ENCODE measurements around the gene DEFB131B. TPM values are rescaled to one million over a fixed set of nuclear protein-coding genes. Genes with fewer than 3 reads are reported as not detected.
"Not testable (repeated sequence)": the region's sequence is repeated elsewhere in the genome, so short reads cannot be mapped to it uniquely, and the experiment has no call there.

Gene DEFB131B
- total RNA-seq, 1 donor from 2014 or later: not detected

GRCh38 chr11:71870661-71871060, 7.6 kb upstream of the DEFB131B start:
- H3K27me3 Mint-ChIP-seq (ENCODE audit: low read depth); H3K27ac Mint-ChIP-seq; H3K9me3 Mint-ChIP-seq; intact Hi-C loops (cut with micrococcal nuclease); H3K4me1 Mint-ChIP-seq (ENCODE audit: low read depth); DNase-seq (ENCODE audit: low spot score); H3K4me3 Mint-ChIP-seq (ENCODE audit: low read depth); H3K36me3 Mint-ChIP-seq (ENCODE audit: low read depth): not testable (repeated sequence)

- DNase-seq (ENCODE audit: low spot score); H3K4me1 Mint-ChIP-seq (ENCODE audit: low read depth); H3K9me3 Mint-ChIP-seq; intact Hi-C loops (cut with micrococcal nuclease); H3K4me3 Mint-ChIP-seq (ENCODE audit: low read depth); H3K27me3 Mint-ChIP-seq (ENCODE audit: low read depth); H3K27ac Mint-ChIP-seq: not testable (repeated sequence)
- peaks cover 18% of the 10 kb centered on the region for H3K36me3 Mint-ChIP-seq (ENCODE audit: low read depth)
These were observed 2.0 kb upstream of the DEFB131B start for GRCh38 chr11:71876262-71876661.

GRCh38 chr11:71885806-71886205, 7.6 kb downstream of the DEFB131B start:
- H3K36me3 Mint-ChIP-seq (ENCODE audit: low read depth); H3K4me1 Mint-ChIP-seq (ENCODE audit: low read depth); H3K27ac Mint-ChIP-seq; H3K9me3 Mint-ChIP-seq; H3K4me3 Mint-ChIP-seq (ENCODE audit: low read depth); H3K27me3 Mint-ChIP-seq (ENCODE audit: low read depth); intact Hi-C loops (cut with micrococcal nuclease); DNase-seq (ENCODE audit: low spot score): not testable (repeated sequence)

GRCh38 chr11:71888335-71889010, 10.2 kb downstream of the DEFB131B start:
- H3K9me3 Mint-ChIP-seq; H3K36me3 Mint-ChIP-seq (ENCODE audit: low read depth); intact Hi-C loops (cut with micrococcal nuclease); H3K4me1 Mint-ChIP-seq (ENCODE audit: low read depth); DNase-seq (ENCODE audit: low spot score); H3K27ac Mint-ChIP-seq; H3K27me3 Mint-ChIP-seq (ENCODE audit: low read depth); H3K4me3 Mint-ChIP-seq (ENCODE audit: low read depth): not testable (repeated sequence)

GRCh38 chr11:71889181-71889872, 11.1 kb downstream of the DEFB131B start:
- H3K4me3 Mint-ChIP-seq (ENCODE audit: low read depth); H3K4me1 Mint-ChIP-seq (ENCODE audit: low read depth); H3K36me3 Mint-ChIP-seq (ENCODE audit: low read depth); intact Hi-C loops (cut with micrococcal nuclease); H3K27ac Mint-ChIP-seq; H3K9me3 Mint-ChIP-seq; DNase-seq (ENCODE audit: low spot score); H3K27me3 Mint-ChIP-seq (ENCODE audit: low read depth): not testable (repeated sequence)

- DNase-seq (ENCODE audit: low spot score): no peak
- H3K4me3 Mint-ChIP-seq (ENCODE audit: low read depth): no peak overlapping the region
These were observed 17.7 kb downstream of the DEFB131B start for GRCh38 chr11:71895961-71896360.

GRCh38 chr11:71901137-71901536, 22.9 kb downstream of the DEFB131B start:
- H3K27me3 Mint-ChIP-seq (ENCODE audit: low read depth); H3K9me3 Mint-ChIP-seq; intact Hi-C loops (cut with micrococcal nuclease); H3K4me1 Mint-ChIP-seq (ENCODE audit: low read depth); H3K27ac Mint-ChIP-seq; DNase-seq (ENCODE audit: low spot score); H3K4me3 Mint-ChIP-seq (ENCODE audit: low read depth): not testable (repeated sequence)
- peaks cover 20% of the 10 kb centered on the region for H3K36me3 Mint-ChIP-seq (ENCODE audit: low read depth)

More at GRCh38 chr11:71895961-71896360, 17.7 kb downstream of the DEFB131B start:
- Mint-ChIP-seq H3K4me1 (ENCODE audit: low read depth) (no peaks in the 10 kb centered on the region), H3K9me3 (no peaks in the 10 kb centered on the region), H3K36me3 (ENCODE audit: low read depth) (peaks cover 24% of the 10 kb centered on the region), H3K27ac (no peak overlapping the region), H3K27me3 (ENCODE audit: low read depth) (no peaks in the 10 kb centered on the region)
- intact Hi-C loops (cut with micrococcal nuclease): no loop called here

- Mint-ChIP-seq H3K9me3 (no peaks in the 10 kb centered on the region), H3K36me3 (ENCODE audit: low read depth) (peaks cover 36% of the 10 kb centered on the region), H3K27ac (no peak overlapping the region), H3K4me1 (ENCODE audit: low read depth) (peaks cover 14% of the 10 kb centered on the region), H3K27me3 (ENCODE audit: low read depth) (no peaks in the 10 kb centered on the region), H3K4me3 (ENCODE audit: low read depth) (no peak overlapping the region)
- no peak for DNase-seq (ENCODE audit: low spot score)
- intact Hi-C loops (cut with micrococcal nuclease): no loop called here
These were observed 30.0 kb downstream of the DEFB131B start for GRCh38 chr11:71908218-71908617.

- Mint-ChIP-seq H3K36me3 (ENCODE audit: low read depth) (peaks cover 49% of the 10 kb centered on the region), H3K27ac (peak overlapping the region; percentile 65), H3K4me1 (ENCODE audit: low read depth) (peaks cover 33% of the 10 kb centered on the region)
- H3K9me3 Mint-ChIP-seq; H3K27me3 Mint-ChIP-seq (ENCODE audit: low read depth); H3K4me3 Mint-ChIP-seq (ENCODE audit: low read depth); intact Hi-C loops (cut with micrococcal nuclease); DNase-seq (ENCODE audit: low spot score): not testable (repeated sequence)
These were observed 32.5 kb downstream of the DEFB131B start for GRCh38 chr11:71910775-71911174.

GRCh38 chr11:71911321-71911985, 33.2 kb downstream of the DEFB131B start:
- DNase-seq (ENCODE audit: low spot score): peak; percentile 43
- H3K36me3 Mint-ChIP-seq (ENCODE audit: low read depth): peaks cover 56% of the 10 kb centered on the region
- not testable (repeated sequence) for H3K9me3 Mint-ChIP-seq

GRCh38 chr11:71911986-71912340, 33.7 kb downstream of the DEFB131B start:
- peaks cover 59% of the 10 kb centered on the region for H3K36me3 Mint-ChIP-seq (ENCODE audit: low read depth)
- intact Hi-C loops (cut with micrococcal nuclease): not testable (repeated sequence)

More at GRCh38 chr11:71911321-71911985, 33.2 kb downstream of the DEFB131B start:
- intact Hi-C loops (cut with micrococcal nuclease); H3K27me3 Mint-ChIP-seq (ENCODE audit: low read depth); H3K4me3 Mint-ChIP-seq (ENCODE audit: low read depth): not testable (repeated sequence)
- Mint-ChIP-seq H3K4me1 (ENCODE audit: low read depth) (peaks cover 37% of the 10 kb centered on the region), H3K27ac (peak overlapping the region; percentile 86)

GRCh38 chr11:71913756-71914526, 35.7 kb downstream of the DEFB131B start:
- Mint-ChIP-seq H3K4me1 (ENCODE audit: low read depth) (peaks cover 37% of the 10 kb centered on the region), H3K27me3 (ENCODE audit: low read depth) (no peaks in the 10 kb centered on the region), H3K9me3 (no peaks in the 10 kb centered on the region), H3K36me3 (ENCODE audit: low read depth) (peaks cover 70% of the 10 kb centered on the region), H3K4me3 (ENCODE audit: low read depth) (no peak overlapping the region), H3K27ac (peak overlapping the region; percentile 74)
- intact Hi-C loops (cut with micrococcal nuclease): loop anchor here (1.0 kb wide), 1 partner anchor 14 kb away; the partner anchor contains the start of gene XNDC1N
- no peak for DNase-seq (ENCODE audit: low spot score)

More at GRCh38 chr11:71911986-71912340, 33.7 kb downstream of the DEFB131B start:
- Mint-ChIP-seq H3K4me1 (ENCODE audit: low read depth) (peaks cover 37% of the 10 kb centered on the region), H3K27ac (peak overlapping the region; percentile 86)
- not testable (repeated sequence) for DNase-seq (ENCODE audit: low spot score); H3K4me3 Mint-ChIP-seq (ENCODE audit: low read depth); H3K27me3 Mint-ChIP-seq (ENCODE audit: low read depth); H3K9me3 Mint-ChIP-seq

All from activated T-helper 2 cell treated with anti-CD3 and anti-CD28 coated beads, Interferon-gamma antibody, Interleukin-2, Interleukin-4, amounts not matched to agents 10 μg/mL and 5 μg/mL and 100 μg/mL, durations not matched to agents 14 hours and 24 hours and 36 hours (primary cell).